ENCODE data around the gene EP400.
"Not testable (repeated sequence)": the region's sequence is repeated elsewhere in the genome, so short reads cannot be mapped to it uniquely, and the experiment has no call there.

Gene EP400

DNA sequence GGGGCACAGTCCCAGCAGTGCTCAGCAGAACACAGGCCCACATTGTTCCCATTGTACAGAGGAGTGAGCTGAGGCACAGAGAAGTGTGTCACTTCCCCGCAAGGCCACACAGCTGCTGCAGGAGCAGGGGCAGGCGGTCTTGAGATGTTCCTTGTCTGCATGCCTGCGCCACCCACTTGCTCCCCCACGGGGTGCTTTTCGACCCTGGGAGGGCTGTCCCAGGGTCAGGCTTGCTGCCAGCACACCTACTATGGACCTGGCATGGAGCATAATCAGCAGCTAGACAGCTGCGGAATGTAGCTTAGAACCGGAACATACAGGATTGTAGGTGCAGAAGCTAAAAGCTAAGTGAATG is 7.8 kb upstream of the EP400 start:
- Histone ChIP-seq H3K9me3 (ENCODE audit: control insufficient read depth in 2 of 2, low read length in 2 of 2) (no peaks in the 10 kb centered on the region), H3K4me3 (ENCODE audit: low read length in 2 of 2) (no peak overlapping the region), H3K4me1 (ENCODE audit: control insufficient read depth in 2 of 2, insufficient read depth in 2 of 2, low read length in 2 of 2) (peaks cover 4 to 14% of the 10 kb centered on the region in 2 donors), H3K36me3 (ENCODE audit: control insufficient read depth in 2 of 2, insufficient read depth in 2 of 2, low read length in 2 of 2) (peaks cover 15 to 24% of the 10 kb centered on the region in 2 donors), H3K27ac (ENCODE audit: low read depth in 2 of 2, low read length in 2 of 2) (no peak overlapping the region), H3K9ac (ENCODE audit: low read depth in 1 of 2, low read length in 2 of 2) (no peak overlapping the region), H3K27me3 (ENCODE audit: control insufficient read depth in 2 of 2, insufficient read depth in 2 of 2, low read length in 2 of 2) (no peaks in the 10 kb centered on the region)

DNA sequence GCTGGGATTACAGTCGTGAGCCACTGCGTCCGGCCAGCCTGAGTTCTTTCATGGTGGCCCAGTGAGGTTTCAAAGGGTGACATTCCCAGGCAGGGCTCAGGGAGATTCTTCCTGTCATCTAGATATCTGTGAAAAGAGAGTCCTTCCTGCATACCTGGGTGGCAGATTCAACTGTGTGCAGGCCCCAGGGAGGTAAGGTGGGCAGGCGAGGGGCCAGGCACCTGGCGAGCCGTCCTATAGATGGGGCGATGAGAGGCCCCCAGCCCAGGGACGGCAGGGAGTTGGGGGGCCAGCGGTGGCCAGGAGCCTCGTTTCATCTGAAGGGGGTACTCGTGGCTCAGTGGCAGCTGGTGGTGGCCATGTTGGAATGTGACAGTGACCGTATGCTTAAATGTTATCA is 7.1 kb upstream of the EP400 start:
- no peak overlapping the region for H3K4me3 ChIP-seq (ENCODE audit: low read length in 2 of 2)
- H3K27me3 ChIP-seq (ENCODE audit: control insufficient read depth in 2 of 2, insufficient read depth in 2 of 2, low read length in 2 of 2) = no peaks in the 10 kb centered on the region
- H3K36me3 ChIP-seq (ENCODE audit: control insufficient read depth in 2 of 2, insufficient read depth in 2 of 2, low read length in 2 of 2) = peaks cover 14 to 23% of the 10 kb centered on the region in 2 donors
- H3K27ac ChIP-seq (ENCODE audit: low read depth in 2 of 2, low read length in 2 of 2) = no peak overlapping the region
- H3K9ac ChIP-seq (ENCODE audit: low read depth in 1 of 2, low read length in 2 of 2) = no peak overlapping the region
- H3K4me1 ChIP-seq (ENCODE audit: control insufficient read depth in 2 of 2, insufficient read depth in 2 of 2, low read length in 2 of 2) = peaks cover 4 to 14% of the 10 kb centered on the region in 2 donors
- H3K9me3 ChIP-seq (ENCODE audit: control insufficient read depth in 2 of 2, low read length in 2 of 2) = no peaks in the 10 kb centered on the region

DNA sequence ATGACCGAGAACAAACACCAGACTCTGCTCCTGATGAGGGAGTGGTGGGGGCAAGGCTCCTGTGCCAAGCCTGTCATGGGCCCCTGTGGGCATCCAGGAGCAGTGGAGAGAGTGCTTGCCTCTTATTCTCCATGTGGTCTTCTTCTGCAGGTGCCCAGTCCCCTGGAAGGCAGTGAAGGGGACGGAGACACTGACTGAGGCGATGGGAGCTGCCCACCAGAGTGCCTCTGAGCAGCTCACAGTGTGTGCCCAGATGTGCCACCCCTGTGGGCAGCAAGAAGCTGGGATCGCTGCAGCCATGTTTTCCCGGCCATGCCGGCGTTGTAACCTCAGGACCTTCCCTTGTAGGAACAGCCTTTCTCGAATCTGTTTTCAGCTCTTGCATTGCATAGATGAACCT is 6.4 kb upstream of the EP400 start:
- H3K27ac ChIP-seq (ENCODE audit: low read depth in 2 of 2, low read length in 2 of 2) = no peak overlapping the region
- no peak overlapping the region for H3K9ac ChIP-seq (ENCODE audit: low read depth in 1 of 2, low read length in 2 of 2)
- H3K4me3 ChIP-seq (ENCODE audit: low read length in 2 of 2) = no peak overlapping the region
- H3K36me3 ChIP-seq (ENCODE audit: control insufficient read depth in 2 of 2, insufficient read depth in 2 of 2, low read length in 2 of 2) = peaks cover 14 to 22% of the 10 kb centered on the region in 2 donors
- peaks cover 4 to 14% of the 10 kb centered on the region in 2 donors for H3K4me1 ChIP-seq (ENCODE audit: control insufficient read depth in 2 of 2, insufficient read depth in 2 of 2, low read length in 2 of 2)
- no peaks in the 10 kb centered on the region for H3K9me3 ChIP-seq (ENCODE audit: control insufficient read depth in 2 of 2, low read length in 2 of 2)
- no peaks in the 10 kb centered on the region for H3K27me3 ChIP-seq (ENCODE audit: control insufficient read depth in 2 of 2, insufficient read depth in 2 of 2, low read length in 2 of 2)

DNA sequence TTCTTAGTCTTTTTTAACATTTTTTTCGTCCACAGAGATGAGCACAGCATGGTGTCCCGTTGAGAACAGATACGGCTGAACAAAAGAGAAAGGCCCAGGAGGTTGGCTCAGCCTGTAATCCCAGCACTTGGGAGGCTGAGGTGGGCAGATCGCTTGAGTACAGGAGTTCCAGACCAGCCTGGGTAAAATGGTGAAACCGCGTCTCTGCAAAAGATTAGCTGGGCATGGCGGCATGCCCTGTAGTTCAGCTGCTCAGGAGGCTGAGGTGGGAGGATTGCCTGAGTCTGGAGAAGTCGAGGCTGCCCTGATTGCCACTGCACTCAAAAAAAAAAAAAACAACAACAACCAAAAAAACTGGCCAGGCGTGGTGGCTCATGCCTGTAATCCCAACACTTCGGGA is 5.9 kb upstream of the EP400 start:
- Histone ChIP-seq H3K9me3 (ENCODE audit: control insufficient read depth in 2 of 2, low read length in 2 of 2) (no peaks in the 10 kb centered on the region), H3K36me3 (ENCODE audit: control insufficient read depth in 2 of 2, insufficient read depth in 2 of 2, low read length in 2 of 2) (peaks cover 14 to 22% of the 10 kb centered on the region in 2 donors), H3K9ac (ENCODE audit: low read depth in 1 of 2, low read length in 2 of 2) (no peak overlapping the region), H3K27me3 (ENCODE audit: control insufficient read depth in 2 of 2, insufficient read depth in 2 of 2, low read length in 2 of 2) (no peaks in the 10 kb centered on the region), H3K4me1 (ENCODE audit: control insufficient read depth in 2 of 2, insufficient read depth in 2 of 2, low read length in 2 of 2) (peaks cover 7 to 13% of the 10 kb centered on the region in 2 donors), H3K27ac (ENCODE audit: low read depth in 2 of 2, low read length in 2 of 2) (no peak overlapping the region), H3K4me3 (ENCODE audit: low read length in 2 of 2) (no peak overlapping the region)

DNA sequence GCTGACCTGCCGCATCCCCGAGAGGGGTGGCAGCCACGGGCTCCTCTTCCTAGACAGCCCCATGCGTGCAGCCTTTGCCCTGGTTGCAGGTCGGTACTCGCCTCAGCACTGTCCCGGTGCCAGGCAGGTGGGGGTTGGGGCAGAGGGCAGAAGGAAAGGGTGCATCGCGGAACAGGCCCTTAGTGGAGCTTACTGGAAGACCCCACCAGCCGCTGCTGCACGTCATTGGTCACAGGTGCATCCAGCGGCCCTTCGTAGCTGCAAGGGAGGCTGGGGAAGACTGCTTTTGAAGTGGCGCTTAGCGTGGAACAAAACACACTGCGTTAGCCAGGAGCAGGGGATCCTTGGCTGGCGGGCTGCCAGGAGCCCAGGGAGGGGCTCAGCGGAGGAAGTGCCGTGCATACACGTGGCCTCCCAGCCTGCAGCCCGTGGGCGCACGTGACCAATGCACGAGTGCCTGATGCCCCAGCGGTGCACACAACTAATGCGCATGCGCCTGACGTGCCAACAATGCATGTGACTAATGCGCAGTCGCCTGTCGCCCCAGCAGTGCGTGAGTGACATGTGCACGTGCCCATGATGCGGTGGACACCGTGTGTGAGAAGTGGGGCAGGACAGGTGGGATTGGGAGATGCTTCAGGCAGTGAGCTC is 5.0 kb upstream of the EP400 start:
- Histone ChIP-seq H3K27me3 (ENCODE audit: control insufficient read depth in 2 of 2, insufficient read depth in 2 of 2, low read length in 2 of 2) (no peaks in the 10 kb centered on the region), H3K9me3 (ENCODE audit: control insufficient read depth in 2 of 2, low read length in 2 of 2) (no peaks in the 10 kb centered on the region), H3K27ac (ENCODE audit: low read depth in 2 of 2, low read length in 2 of 2) (no peak overlapping the region), H3K4me3 (ENCODE audit: low read length in 2 of 2) (no peak overlapping the region), H3K4me1 (ENCODE audit: control insufficient read depth in 2 of 2, insufficient read depth in 2 of 2, low read length in 2 of 2) (peaks cover 3 to 5% of the 10 kb centered on the region in 2 donors), H3K36me3 (ENCODE audit: control insufficient read depth in 2 of 2, insufficient read depth in 2 of 2, low read length in 2 of 2) (peaks cover 14 to 19% of the 10 kb centered on the region in 2 donors), H3K9ac (ENCODE audit: low read depth in 1 of 2, low read length in 2 of 2) (no peak overlapping the region)

DNA sequence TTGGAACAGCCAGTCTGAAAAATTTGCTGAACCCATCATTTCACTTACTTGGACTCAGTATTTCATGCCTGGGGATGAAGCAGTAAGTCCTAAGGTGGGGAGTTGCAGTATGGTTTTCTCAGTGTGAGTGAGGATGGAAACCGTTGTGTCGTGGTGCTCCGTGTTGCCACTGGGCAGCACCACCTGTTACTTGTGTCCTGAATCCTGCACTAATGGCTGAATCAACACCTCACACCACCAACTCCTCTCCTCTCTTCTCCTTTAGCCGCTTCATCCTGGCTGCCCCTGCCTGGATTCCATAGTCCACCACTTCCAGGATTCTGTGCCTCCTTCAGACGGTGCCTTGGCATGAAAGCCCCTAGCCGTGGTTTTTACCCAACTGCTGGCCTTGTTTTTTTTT is 3.0 kb upstream of the EP400 start:
- Histone ChIP-seq H3K36me3 (ENCODE audit: control insufficient read depth in 2 of 2, insufficient read depth in 2 of 2, low read length in 2 of 2) (peaks cover 5 to 13% of the 10 kb centered on the region in 2 donors), H3K27ac (ENCODE audit: low read depth in 2 of 2, low read length in 2 of 2) (no peak overlapping the region), H3K9me3 (ENCODE audit: control insufficient read depth in 2 of 2, low read length in 2 of 2) (no peaks in the 10 kb centered on the region), H3K4me3 (ENCODE audit: low read length in 2 of 2) (no peak overlapping the region), H3K9ac (ENCODE audit: low read depth in 1 of 2, low read length in 2 of 2) (no peak overlapping the region), H3K4me1 (ENCODE audit: control insufficient read depth in 2 of 2, insufficient read depth in 2 of 2, low read length in 2 of 2) (peaks cover 5 to 10% of the 10 kb centered on the region in 2 donors), H3K27me3 (ENCODE audit: control insufficient read depth in 2 of 2, insufficient read depth in 2 of 2, low read length in 2 of 2) (no peaks in the 10 kb centered on the region)

DNA sequence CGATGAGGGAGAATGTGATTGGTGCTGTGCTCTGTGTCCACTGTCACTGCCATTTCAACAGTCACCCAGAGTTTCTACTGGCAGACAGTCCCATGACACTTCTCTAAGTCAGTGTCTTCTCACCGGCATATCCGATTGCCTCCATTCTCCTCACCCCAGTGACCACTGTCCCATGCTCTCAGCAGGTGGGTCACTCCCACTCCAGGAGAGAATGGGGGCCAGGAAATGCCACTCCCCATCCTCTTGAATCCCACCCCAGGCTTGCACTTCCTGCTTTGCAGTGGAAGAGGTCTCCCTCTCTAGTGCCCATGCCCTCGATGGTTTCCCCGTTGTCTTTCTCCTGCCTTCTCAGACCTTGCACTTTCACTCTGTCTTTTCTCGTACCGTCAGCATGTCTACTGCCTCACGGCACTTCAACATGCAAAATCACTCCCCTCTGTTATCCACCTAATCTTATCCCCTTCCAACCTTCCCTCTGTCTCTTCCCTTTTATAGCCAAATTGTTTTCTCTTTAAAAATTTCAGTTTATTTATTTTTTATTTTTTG is 2.2 kb upstream of the EP400 start:
- Histone ChIP-seq H3K9ac (ENCODE audit: low read depth in 1 of 2, low read length in 2 of 2) (no peak overlapping the region), H3K27ac (ENCODE audit: low read depth in 2 of 2, low read length in 2 of 2) (no peak overlapping the region), H3K9me3 (ENCODE audit: control insufficient read depth in 2 of 2, low read length in 2 of 2) (no peaks in the 10 kb centered on the region), H3K36me3 (ENCODE audit: control insufficient read depth in 2 of 2, insufficient read depth in 2 of 2, low read length in 2 of 2) (peaks cover 0 to 8% of the 10 kb centered on the region in 2 donors), H3K4me3 (ENCODE audit: low read length in 2 of 2) (no peak overlapping the region), H3K27me3 (ENCODE audit: control insufficient read depth in 2 of 2, insufficient read depth in 2 of 2, low read length in 2 of 2) (no peaks in the 10 kb centered on the region), H3K4me1 (ENCODE audit: control insufficient read depth in 2 of 2, insufficient read depth in 2 of 2, low read length in 2 of 2) (peaks cover 5 to 10% of the 10 kb centered on the region in 2 donors)

DNA sequence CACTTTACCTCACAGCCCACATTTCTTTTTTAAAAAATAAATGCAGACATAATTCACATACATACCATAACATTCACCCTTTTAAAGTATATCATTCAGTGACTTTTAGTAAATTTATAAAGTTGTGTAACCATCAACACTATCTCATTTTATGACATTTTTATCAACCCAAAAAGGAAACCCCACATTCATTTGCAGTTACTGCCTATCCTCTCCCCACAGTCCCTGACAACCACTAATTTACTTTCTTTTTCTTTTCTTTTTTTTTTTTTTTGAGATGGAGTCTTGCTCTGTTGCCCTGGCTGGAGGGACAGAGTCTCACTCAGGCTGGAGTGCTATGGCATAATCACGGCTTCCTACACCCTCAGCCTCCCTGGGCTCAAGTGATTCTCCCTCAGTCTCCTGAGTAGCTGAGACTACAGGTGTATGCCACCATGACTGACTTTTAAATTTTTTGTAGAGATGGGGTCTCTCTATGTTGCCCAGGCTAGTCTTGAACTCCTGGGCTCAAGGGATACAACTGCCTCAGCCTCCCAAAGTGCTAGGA is 1.5 kb upstream of the EP400 start:
- no peaks in the 10 kb centered on the region for H3K9me3 ChIP-seq (ENCODE audit: control insufficient read depth in 2 of 2, low read length in 2 of 2)
- H3K4me3 ChIP-seq (ENCODE audit: low read length in 2 of 2) = no peak overlapping the region
- no peaks in the 10 kb centered on the region for H3K27me3 ChIP-seq (ENCODE audit: control insufficient read depth in 2 of 2, insufficient read depth in 2 of 2, low read length in 2 of 2)
- H3K36me3 ChIP-seq (ENCODE audit: control insufficient read depth in 2 of 2, insufficient read depth in 2 of 2, low read length in 2 of 2) = peaks cover 0 to 8% of the 10 kb centered on the region in 2 donors
- H3K9ac ChIP-seq (ENCODE audit: low read depth in 1 of 2, low read length in 2 of 2) = no peak overlapping the region
- no peak overlapping the region for H3K27ac ChIP-seq (ENCODE audit: low read depth in 2 of 2, low read length in 2 of 2)
- peaks cover 5 to 10% of the 10 kb centered on the region in 2 donors for H3K4me1 ChIP-seq (ENCODE audit: control insufficient read depth in 2 of 2, insufficient read depth in 2 of 2, low read length in 2 of 2)

DNA sequence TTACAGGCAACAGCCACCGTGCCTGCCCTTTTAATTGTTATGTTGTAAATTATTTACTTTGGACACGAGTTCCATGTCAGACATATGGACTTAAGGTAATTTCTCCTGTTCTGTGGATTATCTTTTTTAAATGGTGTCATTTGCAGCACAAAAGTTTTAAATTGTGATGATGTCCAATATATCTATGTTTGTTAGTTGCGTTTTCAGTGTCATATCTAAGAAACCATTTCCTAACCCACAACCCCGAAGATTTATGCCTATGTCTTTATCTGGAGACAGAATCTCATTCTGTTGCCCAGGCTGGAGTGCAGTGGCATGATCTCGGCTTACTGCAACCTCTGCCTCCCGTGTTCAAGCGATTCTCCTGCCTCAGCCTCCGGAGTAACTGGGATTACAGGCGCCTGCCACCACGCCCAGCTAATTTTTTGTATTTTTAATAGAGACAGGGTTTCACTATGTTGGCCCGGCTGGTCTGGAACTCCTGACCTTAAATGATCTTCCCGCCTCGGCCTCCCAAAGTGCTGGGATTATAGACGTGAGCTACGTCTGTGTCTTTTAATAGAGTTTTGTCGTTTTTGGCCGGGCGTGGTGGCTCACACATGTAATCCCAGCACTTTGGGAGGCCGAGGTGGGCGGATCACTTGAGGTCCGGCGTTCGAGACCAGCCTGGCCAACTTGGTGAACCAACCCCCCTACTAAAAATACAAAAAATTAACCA is 870 bp upstream of the EP400 start:
- H3K27me3 ChIP-seq (ENCODE audit: control insufficient read depth in 2 of 2, insufficient read depth in 2 of 2, low read length in 2 of 2); H3K9me3 ChIP-seq (ENCODE audit: control insufficient read depth in 2 of 2, low read length in 2 of 2); H3K36me3 ChIP-seq (ENCODE audit: control insufficient read depth in 2 of 2, insufficient read depth in 2 of 2, low read length in 2 of 2): not testable (repeated sequence)
- Histone ChIP-seq H3K4me1 (ENCODE audit: control insufficient read depth in 2 of 2, insufficient read depth in 2 of 2, low read length in 2 of 2) (peaks cover 5 to 10% of the 10 kb centered on the region in 2 donors), H3K9ac (ENCODE audit: low read depth in 1 of 2, low read length in 2 of 2) (peak overlapping the region; percentile 48 to 49), H3K4me3 (ENCODE audit: low read length in 2 of 2) (peak overlapping the region; percentile 67 to 69), H3K27ac (ENCODE audit: low read depth in 2 of 2, low read length in 2 of 2) (peak overlapping the region; percentile 51 to 68)
